ENCODE measurements around the gene CNTN1.

DNA sequence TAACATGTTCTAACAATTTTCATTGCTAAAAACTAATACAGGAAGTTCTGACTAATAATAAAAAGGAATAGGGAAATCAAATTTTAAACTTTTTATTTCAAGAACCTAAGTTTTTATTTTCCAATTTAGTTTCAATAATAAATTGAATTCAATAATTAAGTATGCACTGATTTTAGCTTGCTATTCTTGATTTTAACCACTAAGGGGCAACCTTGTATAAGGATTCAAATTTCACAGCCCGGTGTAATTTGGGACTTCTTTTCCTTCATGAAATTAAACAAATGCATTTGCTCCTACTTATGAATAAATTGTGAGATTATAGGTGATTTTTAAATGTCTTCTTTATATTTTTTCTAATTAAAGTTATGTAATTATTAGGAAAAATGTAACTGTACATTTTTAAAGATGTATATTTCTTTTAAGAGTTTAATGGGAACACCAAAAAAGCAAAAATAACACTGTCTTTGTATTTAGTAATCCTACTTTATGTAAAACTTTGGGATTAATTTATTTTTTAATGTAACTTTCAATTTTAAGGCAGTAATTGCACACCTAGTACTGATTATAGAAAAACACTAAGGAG is 254.5 kb downstream of the CNTN1 start:
- TF ChIP-seq GATA2 (IDR thresholded peaks at IDR 0.05; ENCODE audit: low read depth, low read length): no peak
- no peak for TF ChIP-seq GATA3 (IDR thresholded peaks at IDR 0.05; ENCODE audit: low read depth, low read length)

Measured in SH-SY5Y (cell line).